ENCODE data around the gene MASTL.

GRCh38 chr10:27188259-27188658 lies 33.1 kb downstream of the MASTL start:
- TF ChIP-seq CTCF (IDR thresholded peaks at IDR 0.05; ENCODE audit: low read depth, low read length, poor library complexity, severe bottlenecking) = no peak
- no peak for TF ChIP-seq EZH2phosphoT487 (IDR thresholded peaks at IDR 0.05; ENCODE audit: borderline replicate concordance, low read length)
